ENCODE measurements around the gene KCNK2. TPM values are rescaled to one million over a fixed set of nuclear protein-coding genes. Genes with fewer than 3 reads are reported as not detected.

The KCNK2 gene
- total RNA-seq, 6 experiments from 2014 or later: 50.1 to 93.1 (median 85.0) TPM

- Mint-ChIP-seq H3K27me3 (ENCODE audit: insufficient read depth) (peaks cover 2% of the 10 kb centered on the region), H3K4me1 (ENCODE audit: low read depth) (peaks cover 51% of the 10 kb centered on the region), H3K36me3 (ENCODE audit: low read depth) (peaks cover 17% of the 10 kb centered on the region), H3K9me3 (no peaks in the 10 kb centered on the region), H3K27ac (no peak overlapping the region), H3K4me3 (no peak overlapping the region)
- TF ChIP-seq CTCF (IDR thresholded peaks at IDR 0.05): no peak
- DNase-seq: no peak
Observed at GRCh38 chr1:215119719-215120365, 37.3 kb downstream of the KCNK2 start.

- H3K36me3 Mint-ChIP-seq (ENCODE audit: low read depth): peaks cover 6% of the 10 kb centered on the region
- H3K9me3 Mint-ChIP-seq: no peaks in the 10 kb centered on the region
- H3K27ac Mint-ChIP-seq: no peak overlapping the region
- DNase-seq: no peak
- no peaks in the 10 kb centered on the region; the same call in 1 of the 2 replicates for H3K27me3 Mint-ChIP-seq (ENCODE audit: insufficient read depth)
- H3K4me1 Mint-ChIP-seq (ENCODE audit: low read depth): peaks cover 31% of the 10 kb centered on the region
- no peak for TF ChIP-seq CTCF (IDR thresholded peaks at IDR 0.05)
- H3K4me3 Mint-ChIP-seq: no peak overlapping the region
Observed at GRCh38 chr1:215128504-215128903, 46.0 kb downstream of the KCNK2 start.

GRCh38 chr1:215131291-215131690, 48.8 kb downstream of the KCNK2 start:
- H3K27ac Mint-ChIP-seq: no peak overlapping the region
- peaks cover 14% of the 10 kb centered on the region for H3K36me3 Mint-ChIP-seq (ENCODE audit: low read depth)
- H3K4me1 Mint-ChIP-seq (ENCODE audit: low read depth): peaks cover 33% of the 10 kb centered on the region
- no peak overlapping the region for H3K4me3 Mint-ChIP-seq
- H3K27me3 Mint-ChIP-seq (ENCODE audit: insufficient read depth): no peaks in the 10 kb centered on the region
- H3K9me3 Mint-ChIP-seq: no peaks in the 10 kb centered on the region
- DNase-seq: no peak
- no peak for TF ChIP-seq CTCF (IDR thresholded peaks at IDR 0.05)

DNA sequence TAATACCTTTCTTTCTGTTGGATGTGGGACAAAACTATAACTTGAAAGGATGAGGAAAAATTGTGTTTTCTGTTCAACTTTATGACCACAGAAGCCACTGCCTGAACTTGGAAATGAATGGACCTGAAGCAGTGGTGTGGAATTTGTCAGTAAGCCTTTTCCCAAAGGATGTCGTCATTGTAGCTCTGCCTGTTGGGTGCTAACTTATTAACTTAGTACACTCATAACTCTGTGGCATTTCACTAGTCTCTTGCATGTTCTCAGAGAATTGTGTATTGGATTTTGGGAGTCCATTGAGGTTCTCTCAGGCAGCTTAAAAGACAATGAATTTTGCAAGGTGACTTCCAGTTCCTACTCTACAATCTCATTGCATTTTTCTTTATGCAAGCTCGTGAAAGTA, 49.6 kb downstream of the KCNK2 start:
- no peak for DNase-seq
- TF ChIP-seq CTCF (IDR thresholded peaks at IDR 0.05): no peak
- H3K9me3 Mint-ChIP-seq: no peaks in the 10 kb centered on the region
- peaks cover 14% of the 10 kb centered on the region for H3K36me3 Mint-ChIP-seq (ENCODE audit: low read depth)
- H3K27ac Mint-ChIP-seq: no peak overlapping the region; the same call in 1 of the 2 replicates
- H3K27me3 Mint-ChIP-seq (ENCODE audit: insufficient read depth): no peaks in the 10 kb centered on the region
- peaks cover 33% of the 10 kb centered on the region for H3K4me1 Mint-ChIP-seq (ENCODE audit: low read depth)
- H3K4me3 Mint-ChIP-seq: no peak overlapping the region; the same call in 1 of the 2 replicates

DNA sequence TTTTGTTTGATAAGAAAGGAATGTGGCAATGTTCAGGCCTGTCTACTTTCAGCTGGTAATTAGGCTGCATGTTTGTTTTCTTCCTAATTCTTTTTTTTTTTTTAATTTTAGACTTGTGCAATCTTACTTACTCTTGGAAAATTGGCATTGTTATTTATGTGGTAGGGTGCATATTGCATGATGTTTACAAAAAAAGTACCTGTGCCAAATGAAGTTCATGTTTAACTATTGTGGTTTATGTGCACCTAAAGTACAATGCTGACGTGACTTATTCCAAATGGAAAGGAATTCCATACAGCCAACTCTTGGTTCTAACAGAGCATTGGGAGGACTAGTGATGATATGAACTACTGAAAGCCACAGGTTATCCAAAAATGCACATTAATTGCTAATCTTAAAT, 51.0 kb downstream of the KCNK2 start:
- no peak for DNase-seq
- Mint-ChIP-seq H3K36me3 (ENCODE audit: low read depth) (peaks cover 18% of the 10 kb centered on the region), H3K9me3 (no peaks in the 10 kb centered on the region), H3K27ac (no peak overlapping the region), H3K4me3 (no peak overlapping the region), H3K27me3 (ENCODE audit: insufficient read depth) (no peaks in the 10 kb centered on the region), H3K4me1 (ENCODE audit: low read depth) (peaks cover 35% of the 10 kb centered on the region)
- TF ChIP-seq CTCF (IDR thresholded peaks at IDR 0.05): no peak

Data from HFFc6 (cell line).